Transverse colon (tissue), 4 donors: ENCODE results near the gene PABPN1.

Source experiments
- CTCF ChIP-seq, 5 experiments: fragments of 200-600 bp in 3 of 5; fragments of 450-650 bp in 2 of 5; sonication (generic) in 3 of 5; IDR thresholded peaks; 1 replicate in 2 of 5; 2 replicates in 3 of 5; pipeline ENCODE4 v1.5.1; 2016 to 2017; ENCODE audit warnings: antibody characterized with exemption in 5 of 5, inconsistent platforms in 3 of 5, mild to moderate bottlenecking in 2 of 5, moderate library complexity in 1 of 5
- POLR2AphosphoS5 ChIP-seq, 3 donors: sonication (generic); formaldehyde crosslinking; IDR thresholded peaks; one replicate each; pipeline ENCODE4 v1.6.1; 2016; ENCODE audit warnings: antibody characterized with exemption in 3 of 3

GRCh38 chr14:23345987-23346692 lies 24.9 kb downstream of the PABPN1 start:
- no peak for TF ChIP-seq CTCF (IDR thresholded peaks at IDR 0.05)
- TF ChIP-seq POLR2AphosphoS5 (IDR thresholded peaks at IDR 0.05) = no peak
